Prostate gland (tissue), 2 donors: ENCODE measurements around the gene C13orf46. TPM values are rescaled to one million over a fixed set of nuclear protein-coding genes. Genes with fewer than 3 reads are reported as not detected.
A peak's percentile ranks its signal among the peaks of the same experiment; 100 is the strongest.
"Not testable (repeated sequence)": the region's sequence is repeated elsewhere in the genome, so short reads cannot be mapped to it uniquely, and the experiment has no call there.

ENCODE experiments used
- DNase-seq: peaks from one replicate; pipeline ENCODE4 v3.0.0-alpha.2; 2019; ENCODE audit warnings: low spot score
- H3K27ac ChIP-seq, 2 donors: fragments of 200-600 bp; sonication (generic); 2 replicates each; pipeline ENCODE4 v1.5.1; 2017 to 2019
- H3K27me3 ChIP-seq: fragments of 200-600 bp; sonication (generic); replicated peaks from 2 replicates; pipeline ENCODE4 v1.5.1; 2019; ENCODE audit not compliant: insufficient read depth
- H3K36me3 ChIP-seq, 2 donors: fragments of 200-600 bp; sonication (generic); 1 replicate in 1 of 2; 2 replicates in 1 of 2; pipeline versions ENCODE4 v1.5.1 to v1.8.1; 2017 to 2019
- H3K4me1 ChIP-seq: fragments of 200-600 bp; sonication (generic); replicated peaks from 2 replicates; pipeline ENCODE4 v1.5.1; 2019
- H3K4me3 ChIP-seq, 2 donors: fragments of 200-600 bp; sonication (generic); 2 replicates each; pipeline ENCODE4 v1.5.1; 2017 to 2019
- H3K9me3 ChIP-seq: fragments of 200-600 bp; sonication (generic); 2 replicates; pipeline ENCODE4 v1.5.1; 2017
- CTCF ChIP-seq, 4 experiments: fragments of 200-600 bp in 2 of 4; fragments of 450-650 bp in 2 of 4; sonication (generic) in 2 of 4; IDR thresholded peaks; 1 replicate in 3 of 4; 2 replicates in 1 of 4; pipeline ENCODE4 v1.5.1; 2016 to 2019; ENCODE audit warnings: antibody characterized with exemption in 4 of 4, mild to moderate bottlenecking in 2 of 4, moderate library complexity in 2 of 4
- POLR2A ChIP-seq: fragments of 450-650 bp; IDR thresholded peaks from one replicate; pipeline ENCODE4 v1.6.1; 2016; ENCODE audit warnings: antibody characterized with exemption, mild to moderate bottlenecking
- POLR2AphosphoS5 ChIP-seq: sonication (generic); formaldehyde crosslinking; IDR thresholded peaks from one replicate; pipeline ENCODE4 v1.6.1; 2017; ENCODE audit warnings: antibody characterized with exemption
- WGBS: methylation state at CpG from one replicate; pipeline ENCODE4 v1.1.5; 2018; 5-methylcytosine and 5-hydroxymethylcytosine counted together
- intact Hi-C: fragments of 100-400 bp; cut with DNase I; formaldehyde crosslinking; loops from one replicate; pipeline ENCODE4 v1.14.2; 2022
- total RNA-seq, 2 donors: library from RNA; depleted of rRNA; stranded (reverse); fragments of >200 nt; gene quantifications; one replicate each; pipeline ENCODE4 v1.1.0, GENCODE V29; 2016

C13orf46 gene
- total RNA-seq, 2 donors from 2014 or later: 8.0 to 9.9 TPM

GRCh38 chr13:113916330-113916815 lies 57.5 kb downstream of the C13orf46 start:
- intact Hi-C loops: no loop called here
- TF ChIP-seq CTCF (IDR thresholded peaks at IDR 0.05): no peak
- no peak for TF ChIP-seq POLR2AphosphoS5
- Histone ChIP-seq H3K9me3 (no peaks in the 10 kb centered on the region), H3K4me3 (no peak overlapping the region), H3K27me3 (no peaks in the 10 kb centered on the region), H3K36me3 (no peaks in the 10 kb centered on the region), H3K27ac (no peak overlapping the region), H3K4me1 (no peaks in the 10 kb centered on the region)
- WGBS: 79% methylated on average over 2 of the region's 2 CpGs
- no peak for DNase-seq

- no peak for TF ChIP-seq POLR2A
- no peaks in the 10 kb centered on the region for H3K9me3 ChIP-seq
- H3K36me3 ChIP-seq: no peaks in the 10 kb centered on the region
- no peaks in the 10 kb centered on the region for H3K4me1 ChIP-seq
- DNase-seq: peak; percentile 2
- WGBS: 90% methylated on average over 11 of the region's 11 CpGs
- H3K27me3 ChIP-seq: no peaks in the 10 kb centered on the region
- no peak overlapping the region for H3K4me3 ChIP-seq
- H3K27ac ChIP-seq: no peak overlapping the region
- intact Hi-C loops: no loop called here
Observed at GRCh38 chr13:113915786-113916329, 58.0 kb downstream of the C13orf46 start.

GRCh38 chr13:113915012-113915763 lies 58.7 kb downstream of the C13orf46 start:
- Histone ChIP-seq H3K4me3 (no peak overlapping the region), H3K36me3 (no peaks in the 10 kb centered on the region), H3K4me1 (no peaks in the 10 kb centered on the region), H3K9me3 (no peaks in the 10 kb centered on the region), H3K27ac (no peak overlapping the region), H3K27me3 (no peaks in the 10 kb centered on the region)
- TF ChIP-seq POLR2A: no peak
- no peak for TF ChIP-seq POLR2AphosphoS5
- no peak for TF ChIP-seq CTCF (IDR thresholded peaks at IDR 0.05)
- DNase-seq: peak; percentile 2
- intact Hi-C loops: no loop called here
- WGBS: 32% methylated on average over 21 of the region's 21 CpGs

GRCh38 chr13:113914333-113915011 lies 59.4 kb downstream of the C13orf46 start:
- Histone ChIP-seq H3K4me1 (no peaks in the 10 kb centered on the region), H3K36me3 (no peaks in the 10 kb centered on the region), H3K9me3 (no peaks in the 10 kb centered on the region), H3K27me3 (no peaks in the 10 kb centered on the region), H3K4me3 (no peak overlapping the region), H3K27ac (no peak overlapping the region)
- WGBS: 76% methylated on average over 24 of the region's 24 CpGs
- intact Hi-C loops: no loop called here
- no peak for TF ChIP-seq CTCF (IDR thresholded peaks at IDR 0.05)
- no peak for TF ChIP-seq POLR2AphosphoS5
- TF ChIP-seq POLR2A: no peak
- DNase-seq: peak; percentile 2

GRCh38 chr13:113913838-113914237 lies 60.0 kb downstream of the C13orf46 start:
- DNase-seq, H3K4me1 ChIP-seq, H3K36me3 ChIP-seq, H3K27me3 ChIP-seq, intact Hi-C loops, H3K9me3 ChIP-seq, H3K4me3 ChIP-seq, H3K27ac ChIP-seq: not testable (repeated sequence)
- 92% methylated on average over 22 of the region's 22 CpGs for WGBS

GRCh38 chr13:113913408-113913807 lies 60.5 kb downstream of the C13orf46 start:
- H3K4me1 ChIP-seq, H3K27me3 ChIP-seq, H3K4me3 ChIP-seq, H3K9me3 ChIP-seq, DNase-seq, H3K36me3 ChIP-seq, intact Hi-C loops, H3K27ac ChIP-seq: not testable (repeated sequence)
- WGBS: 87% methylated on average over 8 of the region's 8 CpGs
